A549 (cell line): ENCODE measurements around the gene DEF6.

Experiments used
- CEBPB ChIP-seq, 2 experiments: fragments of >200 bp in 1 of 2; sonication (Bioruptor Twin) in 1 of 2; formaldehyde crosslinking in 1 of 2; IDR thresholded peaks; 2 replicates each; pipeline ENCODE4 v1.6.1; 2012 to 2016
- E2F6 ChIP-seq: IDR thresholded peaks from 2 replicates; pipeline ENCODE4 v1.6.1; 2012; ENCODE audit warnings: low read depth, borderline replicate concordance
- EP300 ChIP-seq, 2 experiments: fragments of >200 bp; sonication (Bioruptor Twin); formaldehyde crosslinking; IDR thresholded peaks; 2 replicates in 1 of 2; 3 replicates in 1 of 2; pipeline ENCODE4 v1.6.1; 2016 to 2017
- MAX ChIP-seq: IDR thresholded peaks from 2 replicates; pipeline ENCODE4 v1.6.1; 2012
- PHF8 ChIP-seq: fragments of 200-600 bp; sonication (generic); IDR thresholded peaks from 2 replicates; pipeline ENCODE4 v1.6.1; 2016; ENCODE audit warnings: low read depth, mild to moderate bottlenecking, antibody characterized with exemption, moderate library complexity, borderline replicate concordance
- POLR2A ChIP-seq: IDR thresholded peaks from 2 replicates; pipeline ENCODE4 v1.6.1; 2012; ENCODE audit warnings: mild to moderate bottlenecking, low read length
- RCOR1 ChIP-seq: fragments of 150-350 bp; IDR thresholded peaks from 2 replicates; pipeline ENCODE4 v1.6.1; 2014; ENCODE audit warnings: antibody characterized with exemption, low read length, low read depth
- TP53 ChIP-seq: fragments of 250-450 bp; sonication (Bioruptor Pico); IDR thresholded peaks from 2 replicates; pipeline ENCODE4 v1.5.0; 2021; ENCODE audit warnings: mild to moderate bottlenecking, moderate library complexity
- TF ChIP-seq, protein P1 (sequence below): fragments of >200 bp; sonication (Bioruptor Twin); formaldehyde crosslinking; IDR thresholded peaks from 3 replicates; pipeline ENCODE4 v1.5.1; 2016

DNA sequence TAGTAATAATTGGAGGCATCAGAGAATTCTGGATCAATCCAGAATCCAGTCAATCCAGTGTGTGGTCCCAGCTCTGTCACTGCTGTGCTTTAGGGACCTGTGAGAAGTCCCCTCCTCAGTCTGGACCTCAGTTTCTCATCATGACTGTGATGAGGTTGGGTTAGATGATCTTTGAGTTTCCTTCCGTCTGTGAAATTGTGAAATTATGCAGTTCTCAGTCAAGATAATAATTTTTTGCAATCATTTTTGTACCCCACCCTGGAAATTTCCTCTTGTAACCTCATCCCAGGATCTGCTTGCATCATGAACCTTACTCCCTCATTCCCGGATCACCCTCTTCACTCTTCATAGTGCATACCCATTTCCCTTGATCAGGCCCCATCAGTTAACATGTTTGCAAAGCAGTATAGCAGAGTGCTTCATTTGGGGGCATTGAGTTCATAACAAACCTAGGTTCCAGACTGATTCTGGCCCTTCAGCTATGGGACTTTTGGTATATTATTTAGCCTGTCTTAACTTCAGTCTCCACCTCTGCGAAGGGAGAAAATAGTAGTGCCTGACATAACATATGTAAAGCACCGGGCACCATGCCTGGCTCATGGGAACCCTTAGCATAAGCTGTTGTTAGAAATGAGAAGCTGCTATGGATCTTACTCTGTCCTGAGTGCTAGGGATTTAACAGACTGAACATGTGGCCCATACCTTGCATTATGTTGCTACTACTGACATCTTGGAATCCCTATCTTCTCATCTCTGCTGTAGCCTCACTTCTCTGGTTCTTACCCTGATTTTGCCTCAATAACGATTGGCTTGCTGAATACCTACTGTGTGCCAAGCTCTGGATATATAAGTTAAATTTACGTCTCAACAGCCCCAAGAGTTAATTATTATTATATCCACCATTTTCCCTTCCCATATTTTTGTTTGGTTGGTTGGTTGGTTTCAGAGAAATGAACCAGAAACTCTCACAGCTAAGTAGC lies 36.7 kb upstream of the DEF6 start:
- TF ChIP-seq EP300 (IDR thresholded peaks at IDR 0.05) = no peak
- TF ChIP-seq, protein P1, sequence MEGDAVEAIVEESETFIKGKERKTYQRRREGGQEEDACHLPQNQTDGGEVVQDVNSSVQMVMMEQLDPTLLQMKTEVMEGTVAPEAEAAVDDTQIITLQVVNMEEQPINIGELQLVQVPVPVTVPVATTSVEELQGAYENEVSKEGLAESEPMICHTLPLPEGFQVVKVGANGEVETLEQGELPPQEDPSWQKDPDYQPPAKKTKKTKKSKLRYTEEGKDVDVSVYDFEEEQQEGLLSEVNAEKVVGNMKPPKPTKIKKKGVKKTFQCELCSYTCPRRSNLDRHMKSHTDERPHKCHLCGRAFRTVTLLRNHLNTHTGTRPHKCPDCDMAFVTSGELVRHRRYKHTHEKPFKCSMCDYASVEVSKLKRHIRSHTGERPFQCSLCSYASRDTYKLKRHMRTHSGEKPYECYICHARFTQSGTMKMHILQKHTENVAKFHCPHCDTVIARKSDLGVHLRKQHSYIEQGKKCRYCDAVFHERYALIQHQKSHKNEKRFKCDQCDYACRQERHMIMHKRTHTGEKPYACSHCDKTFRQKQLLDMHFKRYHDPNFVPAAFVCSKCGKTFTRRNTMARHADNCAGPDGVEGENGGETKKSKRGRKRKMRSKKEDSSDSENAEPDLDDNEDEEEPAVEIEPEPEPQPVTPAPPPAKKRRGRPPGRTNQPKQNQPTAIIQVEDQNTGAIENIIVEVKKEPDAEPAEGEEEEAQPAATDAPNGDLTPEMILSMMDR = no peak
- no peak for TF ChIP-seq PHF8
- no peak for TF ChIP-seq RCOR1
- no peak for TF ChIP-seq TP53 (CRISPR knock-in tag)
- TF ChIP-seq E2F6 = no peak
- no peak for TF ChIP-seq POLR2A
- no peak for TF ChIP-seq MAX
- TF ChIP-seq CEBPB (IDR thresholded peaks at IDR 0.05) = no peak
